Stimulated activated CD4-positive, alpha-beta T cell treated with anti-CD3 and anti-CD28 coated beads, Interleukin-1b, Interleukin-23, amount 100 ng/mL, for 24 hours (primary cell): ENCODE measurements around the gene WIPF3.
"Not testable (repeated sequence)": the region's sequence is repeated elsewhere in the genome, so short reads cannot be mapped to it uniquely, and the experiment has no call there.

Experiments used
- DNase-seq, 4 experiments: peaks; one replicate each; pipeline ENCODE4 v3.0.0-alpha.2; 2020; ENCODE audit warnings: low read depth in 4 of 4, low spot score in 1 of 4

The WIPF3 gene

DNA sequence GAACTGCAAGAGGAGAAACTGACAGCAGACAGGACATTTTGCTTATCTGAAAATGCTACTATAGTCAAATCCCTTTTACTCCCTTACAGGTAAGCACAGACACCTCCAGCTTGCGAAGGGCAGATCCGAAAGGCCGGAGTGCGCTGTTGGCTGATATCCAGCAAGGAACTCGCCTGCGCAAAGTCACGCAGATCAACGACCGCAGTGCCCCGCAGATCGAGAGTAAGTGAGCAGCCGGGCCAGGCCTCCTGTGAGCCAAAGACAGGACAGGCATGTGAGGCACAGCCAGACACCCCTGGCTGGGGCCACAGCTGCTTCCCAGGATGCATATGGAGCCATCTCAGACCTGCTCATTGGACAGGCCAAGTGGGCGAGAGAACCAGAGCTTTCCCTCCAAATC lies 69.4 kb downstream of the WIPF3 start:
- DNase-seq: no peak

GRCh38 chr7:29877196-29877595 lies 70.9 kb downstream of the WIPF3 start:
- no peak for DNase-seq

DNA sequence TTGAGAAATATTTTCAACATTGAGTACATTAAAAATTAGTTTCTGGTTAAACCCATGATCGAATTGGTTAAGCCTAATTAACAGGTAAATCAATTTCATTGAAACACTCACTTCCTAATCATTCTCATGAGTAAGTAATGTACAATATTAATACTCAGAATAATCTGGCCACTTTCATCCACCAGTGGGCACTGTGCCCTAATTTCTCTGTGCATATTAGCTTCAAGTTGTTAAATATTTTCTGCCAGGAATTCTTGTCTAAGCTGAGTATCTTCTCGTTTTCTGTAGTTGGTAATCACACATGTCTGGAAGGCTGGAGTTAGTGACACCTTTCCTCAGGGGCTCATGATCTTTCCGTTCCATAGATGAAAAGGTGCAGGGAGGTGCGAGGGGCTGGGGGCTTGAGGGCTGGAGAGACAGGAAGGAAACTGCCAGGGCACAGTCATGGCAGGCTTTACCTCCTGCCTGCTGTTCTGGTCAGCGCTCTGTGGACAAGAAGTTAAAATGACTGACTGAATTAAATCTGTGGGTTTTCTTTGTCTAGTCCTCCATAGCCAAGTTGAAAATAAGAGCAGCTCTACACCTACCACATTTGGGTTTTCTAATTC lies 71.9 kb downstream of the WIPF3 start:
- DNase-seq: no peak

DNA sequence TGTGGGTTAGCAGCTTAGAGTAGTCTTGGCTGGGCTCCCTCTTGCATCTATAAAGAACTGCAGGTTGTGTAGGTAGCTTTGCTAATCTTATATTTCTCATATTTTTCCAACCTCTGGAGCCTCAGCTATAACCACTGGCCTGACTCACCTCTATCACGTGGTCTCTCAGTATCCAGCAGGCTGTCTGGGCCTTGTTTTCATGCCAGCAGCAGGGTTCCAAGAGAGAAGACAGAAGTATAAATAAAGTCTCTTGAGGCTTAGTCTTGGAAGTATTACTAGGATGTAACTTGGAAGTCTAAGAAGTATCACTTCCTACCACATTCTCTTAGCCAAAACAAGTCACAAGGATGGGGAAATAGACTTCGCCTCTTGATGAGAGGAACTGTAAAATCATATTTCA lies 73.3 kb downstream of the WIPF3 start:
- DNase-seq: no peak

GRCh38 chr7:29881724-29882123 lies 75.4 kb downstream of the WIPF3 start:
- DNase-seq: no peak

DNA sequence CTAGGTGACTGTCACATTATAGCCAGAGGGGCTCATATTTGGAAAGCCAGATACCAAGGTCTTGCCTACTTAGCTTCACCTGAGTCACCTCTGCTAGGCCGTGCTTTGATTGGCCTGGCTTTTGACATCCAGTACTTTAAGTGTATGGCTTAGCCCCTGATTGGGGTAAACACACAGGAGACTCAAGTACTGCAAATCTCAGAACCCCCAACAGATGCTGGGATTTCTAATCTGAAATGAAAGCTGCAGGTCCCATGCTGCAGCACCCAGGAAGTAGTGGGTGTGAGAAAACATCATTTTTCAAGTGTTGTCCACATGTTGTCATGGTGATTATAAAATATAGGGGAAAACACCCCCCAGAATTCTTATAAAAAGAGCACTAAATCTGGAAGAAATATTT lies 76.2 kb downstream of the WIPF3 start:
- DNase-seq: no peak

GRCh38 chr7:29883462-29884398 lies 77.4 kb downstream of the WIPF3 start:
- DNase-seq: no peak

DNA sequence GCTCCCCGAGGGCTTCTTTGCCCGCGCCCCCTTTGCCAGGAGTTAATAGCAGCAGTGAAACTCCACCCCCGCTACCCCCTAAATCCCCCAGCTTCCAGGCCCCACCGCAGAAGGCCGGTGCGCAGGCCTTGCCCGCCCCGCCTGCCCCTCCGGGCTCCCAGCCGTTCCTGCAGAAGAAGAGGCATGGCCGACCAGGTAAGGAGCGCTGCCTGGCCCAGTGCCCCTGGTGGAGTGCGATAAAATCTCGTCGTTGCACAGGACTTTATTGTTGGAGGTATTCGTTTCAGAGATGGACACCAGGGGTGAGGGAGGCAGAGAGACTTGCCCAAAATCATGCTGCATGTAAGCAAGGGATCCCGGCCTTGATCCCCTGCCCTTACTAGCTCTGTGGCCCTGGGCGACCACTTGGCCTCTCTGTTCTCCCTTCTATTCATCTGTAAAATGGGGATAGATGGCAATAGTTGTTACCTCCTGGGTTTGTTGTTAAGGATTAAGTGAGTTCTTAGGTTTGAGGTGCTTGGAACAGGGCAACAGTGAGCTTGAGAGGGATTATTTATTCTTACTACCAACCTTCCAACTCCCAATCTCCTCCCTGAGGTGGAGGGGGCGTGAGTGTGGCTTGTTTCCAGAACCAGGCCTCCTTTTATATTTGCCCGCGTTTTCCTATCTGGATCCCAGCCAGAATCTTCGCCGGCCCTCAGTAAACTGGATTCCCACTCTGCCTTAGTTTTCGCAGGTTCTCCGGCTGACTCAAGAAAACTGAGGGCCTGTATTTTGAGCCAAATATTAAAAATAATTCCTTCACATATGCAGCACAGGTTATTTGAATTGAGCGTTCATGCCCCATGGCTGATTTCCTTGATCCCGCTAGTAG lies 78.3 kb downstream of the WIPF3 start:
- DNase-seq: no peak

DNA sequence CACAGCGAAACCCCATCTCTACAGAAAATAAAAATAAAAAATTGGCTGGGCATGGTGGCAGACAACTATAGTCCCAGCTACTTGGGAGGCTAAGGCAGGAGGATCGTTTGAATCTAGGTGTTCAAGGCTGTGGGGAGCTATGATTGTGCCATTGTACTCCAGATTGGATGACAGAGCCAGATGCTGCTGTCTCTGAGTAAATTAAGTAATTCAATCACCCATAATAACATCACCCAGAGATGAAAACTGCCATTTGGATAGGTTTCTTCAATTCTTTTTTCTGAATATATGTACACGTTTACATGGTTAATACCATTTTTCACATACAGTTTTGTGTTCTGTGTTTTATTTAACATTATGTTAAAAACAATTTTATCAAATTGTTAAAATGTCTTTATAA lies 79.3 kb downstream of the WIPF3 start:
- no peak for DNase-seq

- no peak for DNase-seq
Observed at GRCh38 chr7:29886827-29887226, 80.5 kb downstream of the WIPF3 start.

DNA sequence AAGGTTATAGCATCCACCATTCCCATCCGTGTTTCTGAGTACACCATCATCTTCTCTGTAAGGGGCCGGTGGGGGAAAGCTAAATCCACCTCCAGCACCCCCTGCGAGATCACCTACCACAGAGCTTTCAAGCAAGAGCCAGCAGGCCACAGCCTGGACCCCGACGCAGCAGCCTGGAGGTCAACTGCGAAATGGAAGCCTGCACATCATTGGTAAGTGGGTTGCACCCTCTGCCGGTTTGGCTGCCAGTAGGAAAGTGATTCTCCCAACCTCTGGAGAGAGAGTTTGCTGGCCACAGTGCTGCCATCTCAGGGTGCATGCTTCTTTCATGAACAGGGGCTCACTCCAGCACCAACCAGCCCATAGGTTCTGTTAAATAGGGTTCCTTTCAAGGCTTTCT lies 81.7 kb downstream of the WIPF3 start:
- no peak for DNase-seq

- no peak for DNase-seq
Observed at GRCh38 chr7:29889288-29889687, 83.0 kb downstream of the WIPF3 start.

DNA sequence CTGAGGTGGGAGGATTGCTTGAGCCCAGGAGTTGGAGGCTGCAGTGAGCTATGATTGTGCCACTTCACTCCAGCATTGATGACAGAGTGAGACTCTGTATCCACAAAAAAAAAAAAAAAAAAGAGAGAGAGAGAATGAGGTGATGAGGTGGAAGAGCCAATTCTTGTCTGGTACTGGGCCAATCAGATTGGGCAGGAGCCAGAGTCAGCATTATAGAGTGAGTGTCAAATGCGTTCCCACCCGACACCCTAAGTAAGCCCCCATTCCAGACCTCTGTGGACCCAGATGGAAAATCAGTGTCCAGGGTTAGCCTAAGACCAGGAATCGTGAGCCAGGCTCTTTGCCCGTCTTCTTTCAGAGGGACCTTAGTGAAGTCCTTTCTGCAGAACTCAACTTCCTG lies 83.9 kb downstream of the WIPF3 start:
- DNase-seq: no peak

- not testable (repeated sequence) for DNase-seq
Observed at GRCh38 chr7:29890786-29891185, 84.5 kb downstream of the WIPF3 start.

DNA sequence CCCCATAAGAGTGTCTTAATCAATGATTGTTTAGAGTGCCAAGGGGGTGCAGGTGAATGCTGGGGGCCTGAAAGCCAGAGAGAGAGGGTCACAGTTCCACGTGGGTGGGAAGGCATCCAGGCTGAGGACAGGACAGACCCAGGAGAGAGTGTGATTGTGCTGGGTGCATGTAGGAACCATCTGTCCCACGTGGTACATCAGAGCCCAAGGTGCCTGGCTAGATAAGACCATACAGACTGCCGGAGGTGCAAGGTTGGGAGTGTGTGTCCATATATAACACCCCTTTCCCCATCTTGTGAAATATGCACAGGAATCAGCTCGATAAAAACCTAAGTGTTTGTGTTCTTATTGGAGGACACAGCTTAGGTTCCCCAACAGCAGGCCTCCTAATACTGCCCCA lies 85.5 kb downstream of the WIPF3 start:
- DNase-seq: no peak

DNA sequence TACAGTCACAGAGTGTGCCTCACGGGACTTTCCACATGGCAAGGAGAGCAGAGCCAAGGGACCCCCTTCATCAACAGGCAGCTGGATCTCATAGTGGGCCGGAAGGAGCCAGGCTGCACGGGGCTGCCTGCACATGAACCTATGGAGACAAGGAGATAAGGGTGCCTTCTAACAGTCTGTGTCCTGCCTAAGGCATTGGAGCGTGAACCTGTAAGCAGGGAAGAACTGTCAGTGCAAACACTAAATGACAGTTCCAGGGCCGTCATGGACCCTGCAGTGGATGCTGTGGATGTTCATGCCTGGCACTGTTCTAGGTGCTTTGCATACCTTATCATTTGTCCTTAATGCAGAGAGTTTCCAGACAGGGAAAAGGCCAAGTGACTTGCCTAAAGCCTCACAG lies 85.9 kb downstream of the WIPF3 start:
- DNase-seq: no peak

DNA sequence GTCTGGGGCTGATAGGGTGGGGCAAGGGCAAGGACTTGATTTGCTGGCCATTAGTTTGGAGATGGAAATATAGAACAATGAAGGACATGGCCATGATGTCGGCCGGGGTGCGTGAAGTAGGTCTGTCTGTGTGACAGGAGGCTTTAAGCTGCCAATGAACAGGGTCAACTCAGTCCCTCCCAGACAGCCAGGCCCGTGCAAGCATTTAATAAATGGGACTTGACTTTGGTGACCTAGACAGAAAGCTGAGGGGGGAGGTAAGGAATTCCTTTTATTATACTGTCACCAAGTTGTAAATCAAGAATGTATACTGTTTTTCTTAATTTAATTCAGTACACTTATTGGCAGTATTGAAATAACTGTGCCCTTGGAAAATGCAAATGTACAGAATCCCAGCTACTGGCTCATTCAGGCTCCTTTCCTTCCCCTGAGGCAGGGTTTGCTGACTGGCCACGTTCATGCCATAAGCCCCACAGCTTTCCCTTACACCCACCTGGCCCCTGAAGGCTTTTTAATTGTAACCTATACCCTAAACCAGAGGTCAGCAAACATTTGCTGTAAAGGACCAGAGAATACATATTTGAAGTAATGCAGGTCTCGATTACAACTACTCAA lies 87.2 kb downstream of the WIPF3 start:
- DNase-seq: no peak

DNA sequence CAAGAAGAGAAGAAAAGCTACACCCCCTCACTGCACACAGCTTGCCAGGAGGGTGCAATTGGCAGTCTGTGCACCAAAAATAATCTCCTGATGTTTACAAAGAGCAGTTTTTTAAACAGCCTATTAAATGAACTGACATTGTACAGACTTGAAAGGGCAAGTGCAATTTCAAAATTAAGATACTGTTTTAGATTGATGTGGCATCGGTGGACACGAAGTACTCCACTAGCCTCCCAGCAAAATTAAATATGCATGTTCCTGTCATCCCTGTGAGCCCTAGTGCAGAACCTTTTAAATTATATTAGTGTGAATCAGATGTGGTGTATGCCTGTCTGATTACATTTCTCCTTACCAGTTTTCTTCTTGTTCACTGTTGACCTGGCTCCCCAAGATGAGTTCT lies 87.9 kb downstream of the WIPF3 start:
- DNase-seq: no peak

GRCh38 chr7:29895559-29895958 lies 89.3 kb downstream of the WIPF3 start:
- no peak for DNase-seq

DNA sequence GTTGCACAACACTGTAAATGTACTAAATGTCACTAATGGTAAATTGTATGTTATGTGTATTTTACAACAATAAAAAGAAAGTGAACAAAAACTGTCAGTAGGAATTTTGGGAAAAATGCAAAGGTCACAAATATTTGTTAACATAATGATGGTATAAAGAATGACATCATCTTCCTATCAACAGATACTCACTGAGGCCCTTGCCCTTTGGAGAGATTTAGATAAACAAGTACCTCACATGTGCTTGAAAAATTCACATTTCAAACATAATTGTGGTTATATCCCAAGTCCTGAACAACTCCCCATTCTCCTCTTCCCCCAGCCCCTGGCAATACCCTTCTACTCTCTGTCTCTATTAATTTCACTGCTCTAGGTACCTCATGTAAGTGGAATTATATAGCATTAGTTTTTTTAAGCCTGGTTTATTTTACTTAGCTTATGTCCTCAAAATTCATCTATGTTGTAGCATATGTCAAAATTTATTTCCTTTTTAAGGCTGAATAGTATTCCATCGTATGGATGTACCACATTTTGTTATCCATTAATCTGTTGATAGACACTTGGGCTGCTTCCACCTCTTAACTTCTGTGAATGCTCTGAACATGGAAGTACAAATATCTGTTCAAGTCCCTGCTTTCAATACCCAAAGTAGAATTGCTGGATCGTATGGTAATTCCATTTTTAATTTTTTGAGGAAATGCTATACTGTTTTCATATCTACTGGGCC lies 90.5 kb downstream of the WIPF3 start:
- DNase-seq: no peak

DNA sequence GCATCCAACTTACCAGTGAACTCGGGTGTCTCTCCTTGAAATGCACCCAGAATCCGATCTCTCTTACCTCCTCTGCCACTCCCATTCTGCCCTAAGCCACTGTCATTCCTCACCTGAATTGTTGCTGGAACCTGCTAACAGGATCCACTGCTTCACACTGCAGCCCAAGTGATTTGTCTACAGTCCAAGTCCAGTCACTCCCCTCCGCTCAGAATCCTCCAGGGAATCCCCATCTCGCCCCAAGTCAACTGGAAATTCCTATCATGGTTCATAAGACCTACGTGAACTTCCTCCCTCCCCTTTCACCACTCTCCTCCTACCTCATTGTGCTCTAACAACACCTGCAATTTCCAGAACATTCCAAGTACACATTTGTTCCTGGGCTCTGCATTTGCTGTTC lies 92.0 kb downstream of the WIPF3 start:
- no peak for DNase-seq
